Muscle of arm (tissue), 12 donors: ENCODE data around the gene ACTRT2. TPM values are rescaled to one million over a fixed set of nuclear protein-coding genes. Genes with fewer than 3 reads are reported as not detected.

Experiments
- DNase-seq: peaks from one replicate; pipeline ENCODE4 v3.0.0-alpha.2; 2013
- polyA plus RNA-seq, 12 donors: library from polyadenylated mRNA; unstranded; fragments of 120-200 nt; gene quantifications; one replicate each; pipeline ENCODE4 v1.2.1, GENCODE V29; 2013; ENCODE audit not compliant: insufficient read length in 12 of 12

ACTRT2 gene
- polyA plus RNA-seq, 12 donors, result not detected

DNA sequence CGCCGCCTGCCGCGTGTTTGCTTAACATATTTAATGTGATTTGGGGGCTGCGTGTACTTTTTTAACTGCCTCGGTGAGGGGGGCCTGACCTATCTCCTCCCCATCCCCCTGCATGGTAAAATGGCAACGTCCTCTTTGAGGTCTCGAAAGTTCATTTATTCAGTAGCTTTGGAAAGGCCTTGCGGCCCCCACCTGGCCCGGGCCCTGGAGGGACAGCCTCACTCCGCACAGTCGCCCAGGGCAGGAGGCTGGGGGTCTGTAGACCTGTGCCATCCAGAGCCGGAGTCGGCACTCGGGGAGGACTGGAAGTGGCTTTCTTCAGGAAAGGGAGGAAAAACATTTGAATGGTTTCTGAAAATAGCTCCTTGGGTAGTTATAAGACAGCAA is 38.0 kb upstream of the ACTRT2 start:
- no peak for DNase-seq

DNA sequence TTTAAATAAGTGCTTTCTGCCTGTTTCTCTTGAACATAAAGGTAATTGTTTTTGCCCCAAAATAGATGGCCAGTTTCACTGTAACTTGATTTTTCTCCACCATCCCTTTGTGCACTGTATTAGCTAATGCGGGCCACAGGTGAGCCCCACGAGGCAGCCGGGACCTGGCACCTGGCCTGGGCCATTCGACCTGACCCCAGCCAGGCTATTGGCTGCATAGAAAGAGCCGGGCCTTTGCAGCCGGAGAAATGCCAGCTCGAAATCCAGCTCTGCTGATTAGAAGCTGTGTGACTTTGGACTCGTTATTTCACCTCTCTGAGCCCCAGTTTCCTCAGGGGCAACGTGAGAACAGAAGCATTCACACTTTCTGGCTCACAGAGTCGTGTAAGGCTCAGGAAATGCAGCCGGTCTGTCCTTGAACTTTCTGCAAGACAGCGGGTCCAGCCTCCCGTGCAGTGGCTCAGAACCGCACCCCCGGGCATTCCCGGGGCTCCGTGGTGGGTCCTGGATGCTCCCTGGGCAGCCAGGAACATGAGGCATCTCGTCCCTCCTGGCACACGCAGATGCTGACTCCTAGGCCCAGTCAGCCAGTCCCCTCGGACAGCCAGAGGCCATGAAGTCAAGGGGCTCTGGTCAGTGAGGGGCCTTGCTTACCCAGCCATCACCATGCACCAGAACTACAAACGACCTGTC is 37.4 kb upstream of the ACTRT2 start:
- no peak for DNase-seq

DNA sequence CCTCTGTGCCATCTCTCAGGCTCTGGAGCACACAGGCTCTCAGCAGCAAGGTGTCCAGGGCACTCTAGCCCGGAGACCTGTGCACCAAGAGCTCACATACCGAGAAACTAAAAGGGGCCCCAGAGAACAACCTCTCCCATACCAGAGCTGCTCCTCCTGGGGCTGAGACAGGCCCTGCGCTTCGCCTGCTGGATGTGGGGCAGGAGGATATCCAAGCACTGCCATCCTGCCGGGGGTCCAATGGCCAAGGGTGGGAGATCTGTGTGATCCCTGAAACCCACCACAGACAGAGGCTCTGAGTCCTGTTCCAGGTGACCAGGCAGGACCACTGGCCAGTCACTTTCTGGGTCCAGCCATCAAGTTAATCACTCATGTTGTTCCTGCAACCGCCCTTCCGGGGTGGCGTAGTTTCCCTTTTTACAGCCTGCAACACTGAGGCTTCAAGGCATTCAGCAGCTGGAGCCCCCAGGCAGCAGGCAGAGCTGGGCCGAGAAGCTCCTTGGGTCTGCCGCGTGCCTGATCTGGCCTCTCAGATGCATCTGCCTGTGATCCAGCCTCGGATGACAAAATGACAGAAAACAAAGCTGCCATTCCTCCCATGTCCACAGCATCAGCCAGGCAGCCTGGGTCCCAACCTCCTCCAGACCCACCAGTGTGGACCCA is 36.7 kb upstream of the ACTRT2 start:
- no peak for DNase-seq

DNA sequence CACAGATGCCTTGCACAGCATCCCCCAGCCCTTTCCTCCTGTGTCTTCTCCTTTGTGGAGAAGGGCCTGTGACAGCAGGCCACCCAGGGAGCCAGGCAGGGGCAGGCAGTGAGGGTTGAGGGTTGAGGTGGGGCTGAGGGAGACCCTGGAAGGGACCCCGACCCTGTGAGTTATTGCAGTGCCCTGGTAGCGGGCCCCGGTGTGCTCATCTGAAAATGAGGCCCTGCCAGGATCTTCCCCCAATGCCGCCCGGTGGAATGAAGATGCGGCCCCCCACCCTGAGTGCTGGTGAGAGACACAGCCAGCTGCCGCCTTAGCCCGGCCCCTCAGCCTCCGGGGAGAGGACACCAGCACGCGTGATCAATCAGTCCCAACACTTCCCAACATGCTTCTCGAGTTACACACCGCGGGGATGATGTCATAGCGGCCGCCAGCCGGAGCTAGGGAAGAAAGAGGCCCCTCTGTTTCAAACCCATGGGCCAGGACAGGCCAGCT is 36.2 kb upstream of the ACTRT2 start:
- peak; percentile 63 for DNase-seq

DNA sequence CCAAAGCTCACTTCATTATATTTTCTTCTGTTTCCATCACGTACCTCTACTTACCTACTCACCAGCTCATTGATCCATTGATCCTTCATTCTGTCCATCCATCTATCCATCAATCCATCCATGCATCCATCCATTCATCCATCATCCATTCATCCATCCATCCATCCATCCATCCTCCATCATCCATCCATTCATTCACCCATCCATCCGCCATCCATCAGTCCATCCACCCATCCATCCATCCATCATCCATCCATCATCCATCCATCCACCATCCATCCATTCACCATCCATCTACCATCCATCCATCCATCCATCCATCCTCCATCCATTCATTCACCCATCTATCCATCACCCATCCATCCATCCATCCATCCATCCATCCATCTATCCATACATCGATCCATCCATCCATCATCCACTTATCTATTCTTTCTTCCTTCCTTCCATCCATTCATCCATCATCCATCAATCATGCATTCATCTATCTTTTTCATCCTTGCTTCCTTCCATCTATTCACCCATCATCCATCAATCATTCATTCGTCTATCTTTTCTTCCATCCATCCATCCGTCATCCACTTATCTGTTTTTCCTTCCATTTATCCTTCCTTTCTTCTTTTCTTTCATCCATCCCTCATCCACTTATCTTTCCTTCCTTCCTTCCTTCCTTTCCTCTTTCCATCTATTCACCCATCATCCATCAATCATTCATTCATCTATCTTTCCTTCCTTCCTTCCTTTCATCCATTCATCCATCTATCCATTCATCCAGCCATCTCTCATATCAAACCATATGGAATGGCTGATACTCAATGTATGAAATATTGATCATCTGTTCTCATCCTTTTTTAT is 35.3 kb upstream of the ACTRT2 start:
- no peak for DNase-seq

DNA sequence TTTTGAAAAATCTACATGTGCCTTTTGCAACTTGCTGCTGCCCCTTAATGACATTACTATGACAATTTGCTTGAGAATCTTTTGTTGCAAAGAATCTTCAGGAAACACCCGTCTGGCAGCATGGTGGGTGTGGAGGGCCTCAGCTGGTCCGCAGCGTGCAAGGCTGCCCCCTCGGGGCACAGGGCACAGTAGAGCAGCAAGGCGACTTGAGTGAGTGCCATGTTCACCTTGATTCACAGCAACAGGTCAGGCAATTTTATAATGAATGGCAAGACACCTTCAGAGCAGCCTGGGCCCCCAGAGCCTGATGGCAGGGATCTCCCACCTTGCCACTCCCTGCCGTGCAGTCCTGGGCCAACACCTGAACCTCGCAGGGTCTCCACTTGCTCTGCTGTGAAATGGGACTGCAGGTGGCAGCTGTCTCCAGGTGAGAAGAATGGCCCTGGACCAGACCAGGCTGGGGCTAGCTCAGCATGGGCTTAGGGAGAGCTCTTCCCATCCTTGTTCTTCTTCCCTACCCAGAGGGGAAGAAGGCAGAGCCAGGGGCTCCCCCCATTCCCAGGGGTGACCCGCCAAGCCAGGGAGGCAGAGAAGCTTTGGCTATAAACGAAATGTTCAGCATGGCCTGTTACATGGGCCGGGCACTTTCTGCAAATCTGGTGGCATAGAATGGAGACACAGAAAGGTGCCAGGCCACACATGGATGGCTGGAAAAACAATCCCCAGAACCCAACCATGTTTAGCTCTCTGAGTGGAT is 34.5 kb upstream of the ACTRT2 start:
- DNase-seq, result no peak

DNA sequence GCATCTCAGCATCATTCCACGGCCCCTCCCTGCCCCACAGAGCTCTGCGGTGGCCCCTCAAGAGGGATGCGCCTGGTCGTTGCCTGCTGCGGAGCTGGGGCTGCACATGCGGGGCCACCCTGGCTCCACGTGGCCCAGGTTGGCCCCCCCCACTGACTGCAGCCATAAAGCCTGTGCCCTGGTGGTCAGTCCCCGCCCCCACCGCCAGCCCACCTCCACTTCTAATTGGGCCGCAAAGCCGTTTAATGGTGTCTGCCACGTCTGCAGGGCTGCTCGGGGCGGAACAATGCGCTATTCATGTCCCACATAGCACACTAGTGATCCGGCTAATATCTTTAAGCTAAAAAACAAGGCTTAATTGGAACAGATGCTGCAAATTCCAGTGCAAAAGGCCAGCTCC is 33.5 kb upstream of the ACTRT2 start:
- DNase-seq, result no peak

DNA sequence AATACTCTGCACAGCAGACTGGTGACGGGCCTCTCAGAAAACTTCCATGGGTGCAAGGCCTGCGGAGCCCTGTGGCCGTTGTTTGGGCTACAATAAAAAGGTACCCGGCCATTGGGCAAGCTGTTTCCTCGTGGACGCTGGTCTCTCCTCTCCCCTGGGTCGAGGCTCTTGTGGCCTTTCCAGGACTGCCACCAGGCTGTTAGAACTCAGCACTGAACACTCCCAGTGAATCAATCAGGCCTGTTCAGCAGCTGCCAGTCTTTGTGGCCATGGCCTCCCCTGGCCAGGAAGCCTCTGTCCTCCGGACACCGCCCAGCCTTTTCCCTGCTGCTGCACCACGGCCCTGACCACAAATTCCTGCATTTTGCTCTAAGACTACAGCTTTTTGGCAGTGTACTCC is 33.0 kb upstream of the ACTRT2 start:
- no peak for DNase-seq

DNA sequence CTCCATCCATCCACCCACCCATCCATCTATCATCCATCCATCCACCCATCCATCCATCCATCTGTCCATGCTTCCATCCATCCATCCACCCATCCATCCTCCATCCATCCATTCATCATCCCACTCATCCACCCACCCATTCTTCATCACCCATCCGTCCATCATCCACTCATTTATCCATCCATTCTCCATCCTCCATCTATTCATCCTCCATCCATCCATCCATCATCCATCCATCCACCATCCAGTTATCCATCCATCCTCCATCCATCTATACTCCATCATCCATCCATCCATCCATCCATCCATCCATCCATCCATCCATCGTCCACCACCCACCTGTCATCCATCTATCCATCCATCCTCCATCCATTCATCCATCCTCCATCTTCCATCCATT is 32.1 kb upstream of the ACTRT2 start:
- no peak for DNase-seq

DNA sequence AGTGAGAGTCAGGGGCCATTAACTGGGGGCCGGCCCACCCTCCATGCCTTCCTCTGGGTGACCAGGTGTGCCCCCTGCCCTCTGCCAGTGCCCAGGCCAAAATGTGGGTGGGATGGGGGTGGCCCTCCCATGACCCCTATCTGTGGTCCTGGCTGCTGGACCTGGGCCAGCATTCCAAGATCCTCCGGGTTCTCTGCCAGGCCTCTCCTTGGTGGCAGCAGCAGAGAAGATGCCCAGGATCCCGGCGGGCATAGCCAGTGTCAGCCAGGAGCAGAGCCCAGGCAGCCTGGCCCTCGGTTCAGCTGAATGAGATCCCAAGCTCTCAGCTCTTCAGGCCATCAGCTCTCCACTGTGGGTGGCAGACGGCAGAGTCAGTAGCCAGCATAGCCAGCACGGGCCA is 31.3 kb upstream of the ACTRT2 start:
- no peak for DNase-seq

DNA sequence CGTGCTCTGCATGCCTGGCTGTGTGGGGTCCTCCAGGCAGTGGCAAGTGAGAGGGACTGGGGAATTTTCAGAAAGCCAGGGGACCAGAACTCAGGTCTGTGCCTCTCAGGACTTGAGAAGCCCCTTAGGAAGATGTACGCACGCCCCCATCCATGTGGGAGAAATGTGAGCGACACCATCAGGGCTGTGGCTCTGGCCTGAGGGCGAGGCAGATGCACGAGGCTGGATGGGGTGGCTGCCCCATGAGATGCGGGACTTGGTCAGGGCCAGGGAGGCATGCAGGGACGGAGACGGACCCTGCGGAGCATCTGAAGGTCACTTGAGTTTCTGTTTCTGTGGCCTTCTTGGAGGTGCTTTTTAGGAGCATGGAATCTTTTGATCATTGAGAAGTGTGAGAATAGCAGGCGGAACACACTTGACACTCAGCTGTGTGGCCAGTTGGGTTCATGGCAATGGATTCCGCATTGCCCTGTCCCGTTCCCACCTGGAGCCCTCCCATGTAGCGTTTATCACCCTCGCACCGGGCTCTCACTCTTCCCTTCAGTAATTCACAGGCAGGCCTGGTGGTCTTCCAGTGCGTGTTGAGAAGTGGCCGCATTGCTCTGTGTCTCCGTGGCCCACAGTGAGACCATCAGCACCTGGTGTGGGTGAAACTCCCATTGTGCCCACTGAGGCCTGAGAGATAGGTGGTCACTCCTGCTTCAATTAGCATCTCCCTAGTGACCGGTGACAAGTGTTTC is 30.7 kb upstream of the ACTRT2 start:
- no peak for DNase-seq

DNA sequence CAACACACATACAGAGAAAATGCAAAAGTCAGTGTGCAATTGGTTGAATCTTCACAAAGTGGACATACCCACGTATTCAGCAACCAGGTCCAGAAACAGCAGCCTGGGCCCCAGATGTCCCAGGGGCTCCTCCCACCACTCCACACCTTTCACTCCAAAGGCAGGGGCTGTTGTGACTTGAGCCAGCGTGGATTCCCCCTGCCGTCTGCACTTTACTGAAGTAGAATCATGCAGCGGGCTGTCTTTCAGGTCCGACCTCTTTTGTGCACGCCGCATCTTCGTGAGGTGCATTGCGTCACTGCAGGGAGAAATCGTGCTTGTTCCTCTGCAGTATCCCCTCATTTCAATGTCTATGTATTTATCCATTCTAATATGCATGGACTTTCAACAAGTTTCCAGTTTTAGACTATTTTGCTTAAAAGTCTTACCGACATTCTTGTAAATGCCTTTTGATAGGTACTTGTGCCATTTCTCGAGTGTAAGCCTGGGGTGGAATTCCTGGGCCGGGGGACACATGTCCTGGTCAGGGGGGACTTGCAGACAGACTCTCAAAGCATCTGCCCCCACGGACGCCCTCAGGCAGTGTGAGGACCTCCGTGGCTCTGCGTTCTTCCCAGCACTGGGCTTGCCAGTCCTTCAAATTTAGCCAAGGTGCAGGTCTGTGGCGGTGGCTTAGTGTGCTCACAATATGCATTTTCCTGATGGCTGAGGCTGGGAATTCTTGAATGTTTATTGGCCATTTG is 29.3 kb upstream of the ACTRT2 start:
- DNase-seq, result no peak

DNA sequence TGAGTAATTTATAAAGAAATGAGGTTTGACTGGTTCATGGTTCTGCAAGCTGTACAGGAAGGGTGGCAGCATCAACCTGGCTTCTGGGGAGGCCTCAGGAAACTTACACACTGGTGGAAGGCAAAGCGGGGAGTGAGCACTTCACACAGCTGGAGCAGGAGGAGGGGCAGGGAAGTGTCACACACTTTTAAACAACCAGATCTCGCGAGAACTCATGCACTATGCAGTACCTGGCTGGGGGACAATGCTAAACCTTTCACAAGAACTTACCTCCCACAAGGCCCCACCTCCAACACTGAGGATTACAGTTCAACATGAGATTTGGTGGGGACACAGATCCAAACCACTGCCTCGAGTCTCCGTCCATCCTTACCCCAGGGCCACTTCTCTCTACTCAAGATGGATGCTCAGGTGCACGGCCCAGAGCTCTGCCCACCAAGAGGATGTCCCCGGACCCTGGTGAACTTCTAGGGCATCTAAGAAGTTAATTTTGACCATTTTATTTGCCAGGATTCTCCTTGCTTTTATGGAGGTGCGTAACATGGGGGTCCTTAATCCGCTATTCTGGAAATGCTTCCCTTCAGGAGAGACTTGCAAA is 22.7 kb upstream of the ACTRT2 start:
- DNase-seq, result no peak

DNA sequence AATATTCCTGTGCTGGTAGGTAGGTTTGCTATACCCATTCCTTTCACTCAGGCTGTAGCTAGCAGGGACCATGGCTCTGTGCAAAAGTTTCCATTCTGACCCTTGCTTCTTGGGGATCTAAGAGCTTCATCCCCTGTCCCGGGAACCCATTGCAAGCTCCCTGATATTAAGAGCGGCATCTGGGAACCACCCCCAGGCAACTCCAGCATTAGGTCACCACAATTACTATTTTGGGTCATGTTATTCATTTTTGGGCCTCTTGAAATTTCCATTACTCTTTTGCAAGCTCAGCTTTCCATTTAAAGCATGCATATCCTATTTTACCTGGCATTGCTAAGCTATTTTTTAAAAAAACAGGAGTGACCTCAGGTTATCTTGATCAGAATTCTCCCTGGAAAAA is 22.1 kb upstream of the ACTRT2 start:
- no peak for DNase-seq

DNA sequence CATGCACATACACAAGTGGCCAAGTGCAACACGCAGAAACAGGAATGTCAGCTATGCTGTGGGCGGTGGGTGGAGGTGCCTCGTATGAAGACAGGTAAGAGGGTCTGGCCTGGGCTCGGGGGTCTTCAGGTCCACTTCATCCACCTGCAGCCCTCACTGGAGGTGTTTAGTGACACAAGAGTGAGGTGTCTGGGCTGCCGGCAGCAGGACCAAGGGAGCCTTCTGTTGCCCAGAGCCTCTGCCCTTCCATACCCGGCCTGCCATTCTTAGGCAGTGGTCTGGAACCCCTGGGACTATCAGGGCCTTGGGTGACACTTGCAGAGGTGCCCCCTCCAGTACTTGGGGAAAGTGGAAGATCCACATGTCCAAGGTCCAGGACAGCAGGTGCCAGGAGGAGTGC is 21.7 kb upstream of the ACTRT2 start:
- DNase-seq, result no peak

DNA sequence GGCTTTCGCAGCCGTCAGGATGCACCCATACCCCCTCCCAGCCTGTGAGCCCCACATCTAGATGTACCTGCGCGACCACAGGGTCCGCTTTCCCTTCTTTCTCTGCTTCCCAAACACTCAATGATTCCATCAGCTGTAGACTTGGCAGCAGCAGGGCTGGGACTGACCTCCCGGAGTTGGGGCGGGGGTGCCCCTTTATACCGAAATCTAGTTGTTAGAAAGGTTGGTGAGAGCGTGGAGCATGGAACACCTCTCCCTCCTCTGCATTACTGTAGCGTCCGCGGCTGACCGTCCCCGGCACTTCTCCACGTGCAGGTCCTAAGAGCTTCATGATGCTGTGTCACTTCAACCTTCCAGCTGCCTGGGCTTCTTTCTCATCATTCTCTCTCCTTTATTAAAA is 21.1 kb upstream of the ACTRT2 start:
- DNase-seq, result no peak

DNA sequence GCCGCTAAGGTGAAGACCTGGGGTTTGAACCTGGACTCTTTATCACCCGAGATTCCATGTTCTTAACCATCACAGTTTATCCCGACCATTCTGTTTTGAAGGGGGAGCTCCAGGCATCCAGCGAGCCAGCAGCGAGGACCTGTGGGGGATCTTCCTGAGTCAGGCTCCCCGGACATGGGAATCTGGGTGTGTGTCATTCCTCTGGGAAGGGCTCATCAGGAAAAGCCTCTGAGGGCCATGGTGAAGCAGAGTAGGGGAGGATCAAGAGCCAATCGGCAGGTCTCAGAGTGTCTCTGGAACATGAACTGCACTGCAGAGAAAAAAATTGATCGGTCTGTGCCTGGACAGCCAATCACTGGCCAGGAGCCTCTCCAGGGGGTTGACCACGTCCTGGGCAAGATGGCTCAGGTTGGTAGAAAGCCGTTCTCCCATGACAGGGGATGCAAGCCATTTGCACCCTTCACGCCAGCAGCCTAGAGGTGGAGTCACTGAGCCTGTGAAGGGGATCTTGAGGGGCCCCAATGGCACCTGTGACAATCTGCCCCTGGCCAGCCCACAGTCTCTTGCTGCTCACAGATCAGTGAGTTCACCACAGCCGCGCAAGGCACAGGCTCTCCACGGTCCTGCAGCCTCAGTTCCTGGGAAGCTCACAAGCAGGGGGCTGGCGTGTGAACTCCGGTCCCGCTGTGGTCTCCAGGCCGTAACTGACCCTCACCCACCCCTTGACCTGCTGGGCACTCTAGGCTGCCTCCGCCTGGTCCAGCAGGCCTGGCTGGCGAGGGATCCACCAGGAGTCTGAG is 20.4 kb upstream of the ACTRT2 start:
- DNase-seq, result no peak

DNA sequence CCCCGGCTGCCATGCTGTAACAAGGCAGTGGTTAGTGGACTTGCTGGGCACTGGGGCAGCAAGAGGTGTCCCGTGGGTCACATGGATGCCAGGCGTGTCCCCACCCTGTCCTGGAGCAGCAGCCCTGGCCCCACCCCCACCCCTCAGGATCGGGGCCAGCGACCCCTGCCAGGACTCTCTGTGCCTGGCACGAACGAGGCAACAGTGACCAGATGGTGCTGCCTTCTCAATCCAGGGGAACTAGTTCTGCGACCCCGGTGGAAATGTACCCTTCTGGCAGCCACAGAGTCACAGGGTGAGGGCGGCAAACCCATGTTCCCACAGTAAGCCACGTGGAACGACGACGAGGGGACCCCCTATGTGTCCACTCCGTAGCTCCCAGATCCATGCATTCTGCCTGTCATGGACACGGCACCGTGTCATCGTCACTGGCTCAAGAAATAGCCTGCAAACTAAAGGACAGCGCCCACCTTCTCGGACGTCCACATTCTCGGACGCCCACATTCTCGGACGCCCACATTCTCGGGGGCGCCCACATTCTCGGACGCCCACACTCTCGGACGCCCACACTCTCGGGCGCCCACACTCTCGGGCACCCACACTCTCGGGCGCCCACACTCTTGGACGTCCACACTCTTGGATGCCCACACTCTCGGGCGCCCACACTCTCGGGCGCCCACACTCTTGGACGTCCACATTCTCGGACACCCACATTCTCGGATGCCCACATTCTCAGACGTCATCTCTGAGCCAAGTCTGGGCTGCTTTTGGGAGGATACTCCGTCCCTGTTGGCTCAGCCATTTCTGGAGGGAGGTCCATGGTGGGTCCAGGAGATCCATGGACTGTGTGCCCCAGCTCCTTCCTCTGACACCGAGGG is 19.6 kb upstream of the ACTRT2 start:
- no peak for DNase-seq
